ENCODE data around the gene EXTL2. TPM values are rescaled to one million over a fixed set of nuclear protein-coding genes. Genes with fewer than 3 reads are reported as not detected.

EXTL2 gene
- polyA plus RNA-seq, 1 donor from 2014 or later = 34.2 TPM

- Histone ChIP-seq H3K27me3 (ENCODE audit: insufficient read depth, low read depth, low read length) (no peaks in the 10 kb centered on the region), H2AFZ (ENCODE audit: low read depth, low read length) (no peak overlapping the region), H3F3A (ENCODE audit: insufficient read depth, low read length, poor library complexity, severe bottlenecking) (no peaks in the 10 kb centered on the region), H3K36me3 (ENCODE audit: insufficient read depth, low read length) (no peaks in the 10 kb centered on the region), H3K79me2 (replicated peaks; ENCODE audit: insufficient read depth, low read length) (no peaks in the 10 kb centered on the region), H3K9ac (ENCODE audit: low read length) (no peak overlapping the region), H3K4me2 (ENCODE audit: low read length) (no peak overlapping the region), H4K20me1 (ENCODE audit: insufficient read depth) (no peaks in the 10 kb centered on the region), H3K9me3 (ENCODE audit: low read length) (no peaks in the 10 kb centered on the region), H3K27ac (ENCODE audit: low read length) (no peak overlapping the region), H3K9me2 (ENCODE audit: insufficient read depth, low read length) (no peaks in the 10 kb centered on the region), H3K4me3 (ENCODE audit: low read length) (no peak overlapping the region)
- no peak for TF ChIP-seq RAD21 (conservative IDR thresholded peaks at IDR 0.05)
- no peak for TF ChIP-seq SMC3 (conservative IDR thresholded peaks at IDR 0.05; ENCODE audit: poor library complexity)
- no peak for TF ChIP-seq CTCF (IDR thresholded peaks at IDR 0.05; ENCODE audit: poor library complexity, severe bottlenecking)
- TF ChIP-seq POLR2AphosphoS5 (IDR thresholded peaks at IDR 0.05) = no peak
Observed at GRCh38 chr1:100835866-100836842, 58.5 kb downstream of the EXTL2 start.

- no peak overlapping the region for H3K4me2 ChIP-seq (ENCODE audit: low read length)
- no peak overlapping the region for H3K27ac ChIP-seq (ENCODE audit: low read length)
- no peak overlapping the region for H3K9ac ChIP-seq (ENCODE audit: low read length)
- no peak overlapping the region for H3K4me3 ChIP-seq (ENCODE audit: low read length)
- H3K79me2 ChIP-seq (replicated peaks; ENCODE audit: insufficient read depth, low read length) = no peaks in the 10 kb centered on the region
- no peak overlapping the region for H2AFZ ChIP-seq (ENCODE audit: low read depth, low read length)
- H3K27me3 ChIP-seq (ENCODE audit: insufficient read depth, low read depth, low read length) = no peaks in the 10 kb centered on the region
- H3K9me3 ChIP-seq (ENCODE audit: low read length) = no peaks in the 10 kb centered on the region
- H3K36me3 ChIP-seq (ENCODE audit: insufficient read depth, low read length) = no peaks in the 10 kb centered on the region
- no peaks in the 10 kb centered on the region for H3F3A ChIP-seq (ENCODE audit: insufficient read depth, low read length, poor library complexity, severe bottlenecking)
- TF ChIP-seq MXI1 (conservative IDR thresholded peaks at IDR 0.05; ENCODE audit: poor library complexity, severe bottlenecking) = no peak
- TF ChIP-seq EZH2 (IDR thresholded peaks at IDR 0.05; ENCODE audit: borderline replicate concordance, insufficient read depth, low read length, poor library complexity, severe bottlenecking) = no peak
- TF ChIP-seq SMC3 (conservative IDR thresholded peaks at IDR 0.05; ENCODE audit: poor library complexity) = no peak
- no peak for TF ChIP-seq EP300 (conservative IDR thresholded peaks at IDR 0.05; ENCODE audit: poor library complexity, severe bottlenecking)
- TF ChIP-seq POLR2AphosphoS5 (IDR thresholded peaks at IDR 0.05) = no peak
- TF ChIP-seq TAF1 (IDR thresholded peaks at IDR 0.05; ENCODE audit: low read depth) = no peak
- no peak for TF ChIP-seq RAD21 (conservative IDR thresholded peaks at IDR 0.05)
- TF ChIP-seq CTCF (IDR thresholded peaks at IDR 0.05; ENCODE audit: poor library complexity, severe bottlenecking) = no peak
- no peak for TF ChIP-seq REST (IDR thresholded peaks at IDR 0.05; ENCODE audit: borderline replicate concordance)
- no peaks in the 10 kb centered on the region for H3K9me2 ChIP-seq (ENCODE audit: insufficient read depth, low read length)
- no peaks in the 10 kb centered on the region for H4K20me1 ChIP-seq (ENCODE audit: insufficient read depth)
Observed at GRCh38 chr1:100834777-100835660, 59.6 kb downstream of the EXTL2 start.
